Measurements from ENCODE around the gene CFAP47. TPM values are rescaled to one million over a fixed set of nuclear protein-coding genes. Genes with fewer than 3 reads are reported as not detected.

The CFAP47 gene
- total and polyA plus RNA-seq, 2 of the 8 experiments (the other 6 are each of a cell fraction or from before 2014, with no cell fraction given) = 0.04 TPM; not detected in 1

DNA sequence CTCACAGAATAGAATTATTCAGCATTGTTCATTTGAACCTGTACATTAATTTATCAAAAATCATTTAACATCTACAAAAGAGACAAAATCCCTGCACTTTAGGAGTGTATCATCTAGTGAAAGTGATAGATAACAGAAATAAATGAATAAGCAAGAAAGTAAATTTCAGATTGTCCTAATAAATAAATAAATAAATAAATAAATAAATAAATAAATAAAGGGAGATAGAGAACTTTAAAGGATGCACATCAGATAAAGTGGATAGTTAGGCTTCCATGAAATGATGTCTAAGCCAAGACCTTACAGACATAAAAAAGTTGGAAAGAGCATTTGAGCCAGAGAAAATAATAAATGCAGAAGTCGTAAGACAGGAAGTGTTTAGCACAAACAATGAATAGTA is 444.7 kb downstream of the CFAP47 start:
- H4K20me1 ChIP-seq (replicated peaks in 1 of 2; ENCODE audit: control insufficient read depth in 1 of 2, insufficient read depth in 2 of 2, low read length in 2 of 2) = no peaks in the 10 kb centered on the region
- H3K18ac ChIP-seq (ENCODE audit: extremely low read depth, low read length) = no peak overlapping the region
- H3K4ac ChIP-seq (replicated peaks; ENCODE audit: insufficient read length, low read depth, low read length) = no peak overlapping the region
- no peak for DNase-seq (ENCODE audit: low read depth in 1 of 2, low spot score in 2 of 2)
- H2AFZ ChIP-seq (ENCODE audit: low read length) = no peak overlapping the region
- H3K79me2 ChIP-seq (ENCODE audit: control insufficient read depth in 1 of 2, insufficient read depth in 2 of 2, low read length in 2 of 2) = no peaks in the 10 kb centered on the region
- no peak overlapping the region for H3K4me3 ChIP-seq (ENCODE audit: extremely low read depth in 1 of 4, insufficient read depth in 2 of 4, low read depth in 3 of 4, low read length in 4 of 4)
- 77% methylated on average over 1 of the region's 1 CpG; no CpG with 5 or more reads in 1 of the 2 experiments for WGBS, 2 experiments (ENCODE audit: extremely low coverage in 1 of 2, insufficient coverage in 1 of 2, insufficient read length in 1 of 2, insufficient replicate concordance in 2 of 2, low coverage in 1 of 2, low lambda C conversion rate in 2 of 2, missing lambda C conversion rate in 1 of 2)
- H3K4me2 ChIP-seq (ENCODE audit: insufficient read depth in 1 of 2, low read depth in 2 of 2, low read length in 2 of 2) = no peak overlapping the region
- H4K8ac ChIP-seq (ENCODE audit: extremely low read depth, insufficient read depth, low read length) = no peak overlapping the region
- H2BK120ac ChIP-seq (replicated peaks; ENCODE audit: low read depth, low read length) = no peak overlapping the region
- H2BK20ac ChIP-seq (ENCODE audit: low read length) = no peak overlapping the region
- POLR2A ChIA-PET (ENCODE audit: partially characterized antibody) = no interaction called here
- no peak for FAIRE-seq
- no peak for TF ChIP-seq CTBP2 (IDR thresholded peaks at IDR 0.05; ENCODE audit: borderline replicate concordance, insufficient read depth, insufficient read length, low read length)
- TF ChIP-seq ATF2 (IDR thresholded peaks at IDR 0.05; ENCODE audit: low read length) = no peak
- TF ChIP-seq, protein P1, sequence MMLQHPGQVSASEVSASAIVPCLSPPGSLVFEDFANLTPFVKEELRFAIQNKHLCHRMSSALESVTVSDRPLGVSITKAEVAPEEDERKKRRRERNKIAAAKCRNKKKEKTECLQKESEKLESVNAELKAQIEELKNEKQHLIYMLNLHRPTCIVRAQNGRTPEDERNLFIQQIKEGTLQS (IDR thresholded peaks at IDR 0.05; ENCODE audit: insufficient read depth, low read depth, low read length) = no peak
- no peak for TF ChIP-seq ZNF274 (IDR thresholded peaks at IDR 0.05; ENCODE audit: borderline replicate concordance, extremely low read depth, low read length)
- no peak for TF ChIP-seq BCL11A (IDR thresholded peaks at IDR 0.05; ENCODE audit: low read depth in 2 of 2, low read length in 2 of 2)
- TF ChIP-seq TCF12 (IDR thresholded peaks at IDR 0.05; ENCODE audit: low read depth, low read length) = no peak
- no peak for TF ChIP-seq RXRA (IDR thresholded peaks at IDR 0.05; ENCODE audit: insufficient read depth, low read depth, low read length)
- no peak for TF ChIP-seq TEAD4 (IDR thresholded peaks at IDR 0.05; ENCODE audit: low read depth, low read length)
- TF ChIP-seq TAF7 (optimal IDR thresholded peaks at IDR 0.05; ENCODE audit: borderline replicate concordance, low read depth, low read length) = no peak
- no peak for TF ChIP-seq SIX5 (IDR thresholded peaks at IDR 0.05; ENCODE audit: low read depth, low read length)
- TF ChIP-seq RFX5 (IDR thresholded peaks at IDR 0.05; ENCODE audit: borderline replicate concordance, low read depth, low read length) = no peak
- no peak overlapping the region for H2BK5ac ChIP-seq (ENCODE audit: low read depth, low read length)
- H3K79me1 ChIP-seq (ENCODE audit: low read depth, low read length) = no peaks in the 10 kb centered on the region
- H2BK12ac ChIP-seq (ENCODE audit: low read depth, low read length) = no peak overlapping the region
- no peak overlapping the region for H3K14ac ChIP-seq (ENCODE audit: insufficient read length)
- H3K56ac ChIP-seq (replicated peaks; ENCODE audit: insufficient read length, low read depth, low read length) = no peak overlapping the region
- H3K27ac ChIP-seq (ENCODE audit: low read depth, low read length) = no peak overlapping the region
- no peak overlapping the region for H4K91ac ChIP-seq (replicated peaks; ENCODE audit: insufficient read length, low read length)
- H3K27me3 ChIP-seq (replicated peaks in 1 of 4; ENCODE audit: control insufficient read depth in 3 of 4, extremely low read depth in 1 of 4, insufficient read depth in 3 of 4, low read length in 3 of 4) = no peaks in the 10 kb centered on the region
- H3K36me3 ChIP-seq (ENCODE audit: control insufficient read depth in 2 of 4, insufficient read depth in 4 of 4, low read length in 3 of 4) = no peaks in the 10 kb centered on the region
- H4K5ac ChIP-seq (ENCODE audit: insufficient read length, low read depth, low read length) = no peak overlapping the region
- H3K23me2 ChIP-seq (ENCODE audit: low read depth, low read length) = no peaks in the 10 kb centered on the region
- no peaks in the 10 kb centered on the region for H3K9me3 ChIP-seq (ENCODE audit: insufficient read depth in 2 of 2, low read depth in 1 of 2, low read length in 1 of 2)
- H2AK5ac ChIP-seq (ENCODE audit: low read depth, low read length) = no peak overlapping the region
- H3K23ac ChIP-seq (ENCODE audit: insufficient read length) = no peak overlapping the region
- H3K4me1 ChIP-seq (replicated peaks in 1 of 4; ENCODE audit: control insufficient read depth in 3 of 4, insufficient read depth in 4 of 4, low read length in 3 of 4) = no peaks in the 10 kb centered on the region
- CTCF ChIA-PET (ENCODE audit: partially characterized antibody) = no interaction called here
- no peak overlapping the region for H2BK15ac ChIP-seq (ENCODE audit: low read length)
- no peak overlapping the region for H3K9ac ChIP-seq (replicated peaks in 1 of 4; ENCODE audit: extremely low read depth in 1 of 4, low read depth in 3 of 4, low read length in 3 of 4)

Measured in H1 (cell line).